GM19467 (cell line): ENCODE measurements around the gene PBOV1.
"Not testable (repeated sequence)": the region's sequence is repeated elsewhere in the genome, so short reads cannot be mapped to it uniquely, and the experiment has no call there.

ENCODE experiments used
- ATAC-seq: cut with Tn5 transposase; IDR thresholded peaks from one replicate; pipeline ENCODE4 v1.9.1; 2021; ENCODE audit warnings: mild to moderate bottlenecking, moderate library complexity; ENCODE audit not compliant: unreplicated experiment

PBOV1 gene

DNA sequence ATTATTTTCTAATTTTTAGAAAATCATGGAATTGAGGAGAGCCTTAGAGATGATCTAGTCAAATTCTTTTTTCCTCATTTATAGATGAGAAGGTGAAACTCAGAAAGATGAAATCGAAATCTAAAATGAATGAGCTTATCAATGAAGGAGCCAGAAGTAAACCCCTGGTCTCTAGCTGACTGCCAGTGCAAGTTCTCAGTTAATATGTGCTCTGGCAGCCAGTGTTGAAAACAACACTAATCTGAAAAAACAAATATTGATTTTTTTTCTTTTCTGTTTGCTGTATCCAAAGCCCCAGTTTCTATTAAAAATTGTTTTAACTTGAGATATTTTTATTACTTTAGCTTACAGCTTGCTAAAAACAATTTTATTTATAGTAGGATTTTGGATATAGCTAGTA lies 21.5 kb upstream of the PBOV1 start:
- no peak for ATAC-seq

- ATAC-seq, result no peak
These were observed 20.1 kb upstream of the PBOV1 start for GRCh38 chr6:138238368-138238767.

GRCh38 chr6:138237463-138237862 lies 19.2 kb upstream of the PBOV1 start:
- no peak for ATAC-seq

- no peak for ATAC-seq
These were observed 17.4 kb upstream of the PBOV1 start for GRCh38 chr6:138235693-138236092.

GRCh38 chr6:138235205-138235604 lies 16.9 kb upstream of the PBOV1 start:
- no peak for ATAC-seq

DNA sequence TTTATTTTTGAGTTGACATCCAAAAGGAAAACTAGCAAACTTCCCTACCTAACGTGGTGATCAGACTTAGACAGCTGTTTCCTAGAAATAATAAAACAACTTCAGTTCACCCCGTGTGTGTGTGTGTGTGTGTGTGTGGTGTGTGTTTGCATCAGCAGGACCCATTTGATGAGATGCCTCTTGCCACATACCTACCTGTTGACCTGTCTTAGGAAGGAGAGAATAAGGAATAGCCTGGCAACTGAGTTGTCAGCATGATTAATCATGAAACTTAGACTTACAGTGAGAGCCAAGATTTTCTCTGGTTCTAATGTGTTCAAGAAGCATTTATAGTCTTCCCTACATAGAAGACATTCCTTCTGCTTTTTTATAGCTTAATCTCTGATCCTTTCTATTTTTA lies 16.1 kb upstream of the PBOV1 start:
- no peak for ATAC-seq

GRCh38 chr6:138231381-138231886 lies 13.1 kb upstream of the PBOV1 start:
- no peak for ATAC-seq

DNA sequence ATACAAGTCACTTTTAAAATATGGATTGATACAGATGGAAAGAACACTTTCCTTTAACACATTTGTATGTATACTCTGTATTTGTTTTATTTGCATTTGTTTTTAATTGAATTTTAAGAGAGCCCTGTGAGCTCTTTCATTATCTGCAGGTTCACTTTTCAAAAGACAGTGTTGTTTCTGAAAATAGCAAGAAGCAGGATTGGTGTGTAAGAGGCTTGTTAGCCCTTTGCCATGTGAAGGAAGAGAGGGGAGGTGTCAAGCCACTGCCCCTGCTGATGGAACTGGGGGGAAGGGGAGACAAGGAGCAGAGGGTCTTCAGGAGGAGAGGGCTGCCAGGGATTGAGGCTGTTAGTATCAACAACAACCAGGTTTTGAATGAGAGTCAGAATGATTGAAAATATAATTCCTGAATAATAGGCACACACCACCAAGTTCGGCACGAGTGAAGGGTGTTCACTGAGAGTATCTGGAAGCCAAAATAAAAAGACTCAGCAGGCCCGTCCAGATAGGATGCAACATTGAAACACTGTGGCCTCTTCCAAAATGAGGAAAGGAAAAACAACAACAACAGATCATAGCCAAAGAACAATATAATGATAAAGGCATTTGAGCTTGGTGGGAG lies 12.6 kb upstream of the PBOV1 start:
- ATAC-seq, result no peak

DNA sequence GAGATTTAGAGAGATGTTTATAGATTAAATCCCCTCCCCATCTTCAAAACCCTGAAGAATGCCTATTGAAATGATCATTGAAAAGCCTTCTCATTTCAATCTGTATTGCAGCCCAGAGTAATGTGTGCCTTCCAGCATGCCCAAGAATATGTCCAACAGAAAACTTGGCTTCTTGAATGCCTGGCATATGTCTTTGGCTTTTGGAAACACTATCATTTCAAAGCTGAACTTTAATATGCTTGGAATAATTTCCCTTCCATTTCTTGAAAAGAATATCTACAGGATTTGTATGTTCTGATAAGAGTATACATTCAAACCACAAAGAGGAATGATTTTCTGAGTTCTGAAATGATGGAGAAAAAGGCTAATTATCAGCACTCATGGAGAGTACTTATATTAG lies 11.9 kb upstream of the PBOV1 start:
- ATAC-seq, result no peak

- no peak for ATAC-seq
These were observed 11.4 kb upstream of the PBOV1 start for GRCh38 chr6:138229663-138230179.

- ATAC-seq, result no peak
These were observed 10.8 kb upstream of the PBOV1 start for GRCh38 chr6:138229072-138229471.

GRCh38 chr6:138227316-138227781 lies 9.1 kb upstream of the PBOV1 start:
- ATAC-seq, result no peak

- no peak for ATAC-seq
These were observed 8.5 kb upstream of the PBOV1 start for GRCh38 chr6:138226700-138227315.

DNA sequence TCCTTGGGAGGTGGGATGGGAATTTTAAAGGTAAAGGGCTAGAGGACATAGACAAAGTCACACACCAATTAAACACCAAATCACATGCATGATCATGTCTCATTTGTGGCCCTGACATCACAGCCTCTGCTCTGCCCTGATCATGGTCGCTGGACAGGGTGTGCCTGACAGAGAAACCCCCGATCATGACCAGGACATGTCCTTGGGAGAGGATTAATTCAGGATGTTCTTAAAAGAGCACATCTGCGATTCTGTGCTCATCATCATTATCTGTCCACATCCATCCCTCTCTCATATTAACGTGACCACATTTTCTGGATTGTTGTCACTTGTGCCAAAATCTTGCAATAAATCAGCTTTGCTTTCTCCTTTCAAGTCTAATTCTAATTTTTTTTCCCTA lies 7.7 kb upstream of the PBOV1 start:
- ATAC-seq, result no peak

DNA sequence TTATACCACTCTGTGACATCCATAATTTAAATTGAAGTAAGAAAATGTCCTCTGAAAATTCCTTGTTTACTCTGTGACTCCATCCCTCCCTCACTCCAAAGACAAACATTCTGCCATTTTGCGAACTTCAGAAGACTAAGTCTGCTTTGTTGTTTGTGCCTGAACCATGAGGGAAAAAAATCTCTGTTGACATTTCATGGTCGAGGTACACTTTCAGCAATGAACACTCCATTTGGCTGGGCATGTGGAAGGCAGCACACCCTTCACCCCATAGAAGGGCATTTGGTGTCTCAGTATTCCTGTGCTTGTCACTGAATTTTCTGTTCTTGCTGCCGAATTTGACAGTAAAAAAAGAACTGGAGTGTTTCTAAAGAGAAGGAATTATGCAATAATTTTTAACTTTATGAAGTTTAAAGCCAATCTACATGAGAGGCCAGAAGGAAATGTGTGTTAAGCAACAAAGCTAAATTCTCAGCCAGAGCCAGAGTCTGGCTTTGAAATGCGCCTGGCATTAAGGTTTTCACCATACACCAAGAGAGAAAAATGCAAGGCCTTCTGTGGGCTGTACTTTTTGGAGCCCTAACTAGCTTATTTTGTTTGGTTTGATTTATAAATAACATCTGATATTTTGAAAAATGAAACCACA lies 4.7 kb upstream of the PBOV1 start:
- no peak for ATAC-seq

GRCh38 chr6:138219901-138220300 lies 1.6 kb upstream of the PBOV1 start:
- ATAC-seq, result no peak

DNA sequence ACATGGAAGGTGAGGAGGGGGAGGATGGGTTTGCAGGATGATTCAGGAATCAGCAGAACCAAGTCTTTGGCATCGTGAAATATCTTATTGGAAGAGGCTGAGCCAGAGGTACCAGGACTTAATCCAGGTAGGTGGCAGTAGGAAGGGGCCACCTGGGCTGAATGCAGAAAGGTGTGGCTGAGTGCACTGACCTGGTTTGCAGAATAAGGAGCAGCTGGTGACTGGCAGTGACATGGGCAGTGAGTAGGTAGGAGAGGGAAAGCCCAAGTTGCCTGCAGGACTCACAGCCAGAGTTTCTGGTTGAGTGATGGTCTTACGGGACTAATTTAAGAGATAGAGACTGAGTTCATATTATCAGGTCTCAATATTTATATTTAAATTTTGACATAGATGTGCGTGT lies 1.1 kb upstream of the PBOV1 start:
- no peak for ATAC-seq

DNA sequence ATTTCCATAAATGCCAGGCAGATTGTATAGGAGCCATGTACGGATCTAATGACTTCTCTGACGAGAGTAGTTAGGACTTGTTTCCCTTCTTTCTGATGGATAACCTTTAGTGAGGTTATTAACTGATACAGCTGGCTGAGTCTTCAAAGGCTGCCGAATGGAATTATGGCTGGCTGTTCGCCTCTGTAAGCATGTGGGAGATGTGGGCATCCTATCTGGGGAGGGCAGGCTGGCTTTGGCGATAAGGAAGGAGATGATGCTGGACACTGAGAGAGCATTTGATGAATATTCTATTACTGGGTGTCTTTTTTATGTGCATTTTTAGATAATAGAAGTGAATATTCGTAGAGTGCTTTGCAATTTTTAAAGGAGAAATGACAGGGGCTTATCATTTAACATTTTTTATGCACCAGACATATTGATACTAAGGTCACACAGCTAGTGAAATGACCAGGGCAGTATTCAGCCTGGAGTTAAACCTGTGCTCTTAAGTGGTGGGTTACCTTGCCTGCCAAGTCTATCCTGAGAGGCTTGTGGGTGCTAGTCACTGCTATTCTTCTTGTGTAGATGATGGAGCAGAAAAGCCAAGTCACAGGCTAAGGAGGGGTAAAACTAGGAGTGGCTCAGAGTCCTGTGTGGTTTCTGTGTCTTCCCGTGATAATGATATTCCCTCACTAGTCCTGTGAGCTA lies 3.1 kb downstream of the PBOV1 start:
- no peak for ATAC-seq

DNA sequence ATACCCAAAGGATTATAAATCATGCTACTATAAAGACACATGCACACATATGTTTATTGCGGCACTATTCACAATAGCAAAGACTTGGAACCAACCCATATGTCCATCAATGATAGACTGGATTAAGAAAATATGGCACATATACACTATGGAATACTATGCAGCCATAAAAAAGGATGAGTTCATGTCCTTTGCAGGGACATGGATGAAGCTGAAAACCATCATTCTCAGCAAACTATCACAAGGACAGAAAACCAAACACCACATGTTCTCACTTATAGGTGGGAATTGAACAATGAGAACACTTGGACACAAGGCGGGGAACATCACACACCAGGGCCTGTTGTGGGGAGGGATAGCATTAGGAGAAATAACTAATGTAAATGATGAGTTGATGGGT lies 5.8 kb downstream of the PBOV1 start:
- ATAC-seq, result not testable (repeated sequence)

DNA sequence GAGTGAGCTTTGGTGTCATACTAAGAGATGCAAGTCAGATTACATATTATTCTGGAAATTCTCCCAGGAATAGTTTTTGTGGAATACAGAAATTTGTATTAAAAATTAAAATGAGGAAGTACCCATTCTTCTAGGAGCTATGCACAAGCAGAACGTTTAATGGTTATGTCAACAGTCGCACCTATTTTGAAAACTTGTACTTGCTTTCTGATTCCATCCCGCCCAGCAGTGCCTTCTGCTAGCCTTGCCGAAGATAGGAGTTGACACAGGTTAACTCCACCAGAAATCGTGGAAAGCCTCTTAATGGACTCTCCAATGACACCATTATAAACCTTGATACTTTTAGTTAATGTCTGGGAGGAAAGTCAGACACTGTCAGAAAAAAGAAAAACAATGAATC lies 6.7 kb downstream of the PBOV1 start:
- ATAC-seq, result no peak

GRCh38 chr6:138211048-138211581 lies 7.2 kb downstream of the PBOV1 start:
- no peak for ATAC-seq
